Cerebellar cortex (tissue), 1 donor: ENCODE results near the gene PTPRM.

Source experiments
- DNase-seq: peaks from one replicate; pipeline ENCODE4 v3.0.0-alpha.2; 2015; ENCODE audit warnings: low spot score

PTPRM gene

DNA sequence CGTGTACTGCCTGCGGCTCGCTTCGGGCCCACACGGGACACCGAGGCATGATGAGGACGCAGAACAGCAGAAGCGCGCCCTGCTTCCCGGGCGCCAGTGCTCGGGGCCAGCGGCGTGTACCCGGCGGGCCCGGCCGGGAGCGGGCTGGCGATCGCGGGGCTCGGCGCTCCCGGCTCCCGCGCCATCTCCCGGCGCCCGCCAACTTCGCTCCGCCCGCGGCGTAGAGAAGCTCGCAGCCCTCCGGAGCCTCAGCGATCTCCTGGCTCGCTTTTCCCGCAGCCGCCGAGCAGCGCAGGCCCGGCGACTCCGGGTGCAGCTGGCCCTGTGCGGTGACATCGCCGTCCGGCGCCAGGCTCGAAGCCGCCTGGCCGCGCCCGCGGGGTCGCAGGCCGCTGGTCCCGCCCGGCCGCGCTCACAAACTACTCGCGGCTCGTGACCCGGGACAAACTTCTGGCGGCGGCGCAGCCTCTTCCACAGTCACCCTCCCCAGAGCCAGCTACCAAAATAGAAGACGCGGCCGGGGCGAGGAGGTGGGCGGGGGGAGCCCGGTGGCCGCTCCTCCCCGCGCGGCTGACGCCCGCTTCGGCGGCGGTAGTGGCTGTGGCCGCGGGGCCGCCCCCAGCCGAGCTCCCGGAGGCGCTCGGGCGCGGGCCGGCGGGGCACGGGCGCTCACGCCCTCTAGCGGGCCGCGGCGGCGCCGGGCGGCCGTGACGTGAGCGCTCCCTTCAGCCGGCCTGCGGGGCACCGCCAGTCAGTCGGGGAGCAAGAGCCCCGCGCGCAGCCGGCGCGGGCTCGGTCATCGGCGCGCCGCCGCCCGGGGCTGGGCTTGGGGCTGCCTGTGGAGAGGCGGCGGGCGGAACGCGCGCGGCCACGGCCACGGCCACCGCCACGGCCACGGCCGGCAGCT is at the start of gene PTPRM:
Gene PTPRM, plus strand, starts transcription at position 750 of the 907 bp plus-strand sequence. CDS start 503 bp downstream, outside the sequence.
- DNase-seq: peak; percentile 10

DNA sequence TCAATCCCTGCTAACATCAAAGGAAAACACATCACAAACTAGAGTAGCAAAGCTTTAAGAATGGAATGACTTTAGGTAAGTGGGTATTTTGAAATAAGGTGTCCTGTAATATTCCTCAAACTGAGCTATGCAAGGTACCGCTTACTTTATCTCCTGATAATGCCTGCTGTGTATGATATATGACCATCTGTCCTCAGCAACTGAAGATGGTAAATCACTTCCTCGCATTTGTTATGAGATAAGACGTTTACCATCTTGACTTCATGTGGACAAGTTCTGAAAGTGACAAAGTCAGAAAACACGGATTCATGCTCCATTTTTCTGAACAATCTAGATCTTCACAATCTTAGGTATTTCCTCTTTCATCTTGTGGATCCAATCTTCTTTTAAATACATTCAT is 49.3 kb upstream of the PTPRM start:
- DNase-seq: no peak

DNA sequence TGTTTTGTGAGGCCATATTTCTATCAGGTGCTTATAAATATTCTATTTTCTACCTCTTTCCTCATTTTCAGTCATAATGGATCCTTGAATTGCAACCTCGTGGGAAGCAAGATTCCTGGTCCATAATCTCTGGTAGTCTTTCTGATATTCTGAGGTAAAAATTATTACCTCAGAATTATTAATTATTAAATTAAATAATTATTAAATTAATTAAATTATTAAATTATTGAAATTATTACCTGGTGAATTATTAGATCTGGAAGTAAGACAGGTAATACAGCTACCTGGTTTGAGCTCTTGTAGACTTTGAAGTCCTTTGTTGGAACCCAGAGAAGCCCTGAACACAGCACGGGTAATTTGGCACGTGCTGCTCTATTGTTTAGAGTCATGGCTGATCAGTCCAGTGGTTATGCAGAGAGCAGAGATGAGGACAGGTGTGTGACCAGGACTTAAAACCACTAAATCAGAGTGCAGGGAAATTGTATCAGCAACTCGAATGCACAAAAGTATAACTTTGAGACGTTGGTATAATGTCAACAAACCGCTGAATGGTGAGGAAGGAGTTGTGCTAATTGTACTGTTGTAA is 46.8 kb upstream of the PTPRM start:
- DNase-seq: no peak

DNA sequence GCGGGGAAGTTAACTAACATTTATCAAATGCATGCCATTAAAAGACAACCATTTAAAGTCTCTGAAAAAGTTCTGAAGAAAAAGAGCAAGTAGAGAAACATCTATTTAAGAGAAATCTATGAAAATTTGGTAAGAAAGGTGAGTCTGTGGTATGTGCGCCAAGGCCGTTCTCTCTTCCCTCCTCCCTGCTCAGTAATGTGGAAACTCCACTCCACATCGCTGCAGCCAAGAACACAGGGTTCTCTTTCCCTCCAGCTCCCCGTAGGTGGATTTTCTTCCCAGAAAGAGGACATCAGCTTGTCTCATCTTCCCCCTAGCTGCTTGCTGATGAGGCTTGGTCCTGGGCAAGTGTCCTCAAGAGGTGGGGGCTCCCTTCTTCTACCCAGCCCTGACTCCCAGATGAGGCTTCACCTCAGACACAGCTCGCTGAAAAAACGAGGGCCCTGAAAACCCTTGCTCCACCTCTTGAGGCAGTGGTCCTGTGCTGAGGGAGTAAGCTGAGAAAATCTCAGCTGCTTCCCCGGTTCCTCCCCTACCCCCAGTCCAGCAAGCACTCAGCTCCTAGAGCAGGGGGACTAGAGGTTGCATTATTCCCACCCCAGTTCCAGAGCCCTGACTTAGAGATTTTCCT is 45.8 kb upstream of the PTPRM start:
- no peak for DNase-seq

DNA sequence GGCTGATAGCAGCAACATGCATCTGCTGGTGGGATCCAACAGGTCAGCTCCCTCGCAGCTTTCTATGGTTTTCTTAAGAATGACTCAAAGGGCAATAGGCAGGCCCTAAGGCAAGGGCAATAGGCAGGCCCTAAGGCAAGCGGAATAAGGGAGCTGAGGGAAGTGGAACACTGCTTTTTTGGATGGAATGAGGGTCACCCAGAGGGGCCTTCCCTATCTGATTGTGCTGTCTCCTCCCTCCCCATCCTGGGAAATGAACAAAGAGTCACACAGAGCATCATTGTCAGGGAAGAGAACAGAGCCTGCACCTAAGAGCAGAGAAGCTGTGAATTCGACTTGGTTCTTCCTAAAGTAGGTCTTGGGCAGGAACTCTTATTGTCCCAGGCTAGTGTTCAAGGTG is 43.3 kb upstream of the PTPRM start:
- no peak for DNase-seq

DNA sequence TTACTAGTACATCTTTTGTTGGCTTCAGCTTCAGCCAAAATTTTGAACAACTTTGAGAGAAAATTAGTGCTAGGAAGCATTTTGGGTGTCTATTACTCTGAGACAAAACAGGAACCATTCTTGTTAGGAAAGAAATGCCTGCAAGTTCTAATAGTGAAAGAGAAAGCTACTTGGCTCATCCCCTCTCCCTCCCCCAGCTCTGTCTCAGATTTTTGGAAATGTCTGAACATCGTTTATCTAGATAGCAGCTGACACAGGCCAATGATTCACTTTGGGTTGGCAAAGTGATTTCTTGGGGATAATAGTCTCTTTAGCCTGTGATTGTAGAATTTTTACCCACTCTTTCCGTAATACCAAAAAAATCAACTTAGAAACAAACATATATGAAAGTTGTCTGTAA is 42.3 kb upstream of the PTPRM start:
- DNase-seq: no peak

DNA sequence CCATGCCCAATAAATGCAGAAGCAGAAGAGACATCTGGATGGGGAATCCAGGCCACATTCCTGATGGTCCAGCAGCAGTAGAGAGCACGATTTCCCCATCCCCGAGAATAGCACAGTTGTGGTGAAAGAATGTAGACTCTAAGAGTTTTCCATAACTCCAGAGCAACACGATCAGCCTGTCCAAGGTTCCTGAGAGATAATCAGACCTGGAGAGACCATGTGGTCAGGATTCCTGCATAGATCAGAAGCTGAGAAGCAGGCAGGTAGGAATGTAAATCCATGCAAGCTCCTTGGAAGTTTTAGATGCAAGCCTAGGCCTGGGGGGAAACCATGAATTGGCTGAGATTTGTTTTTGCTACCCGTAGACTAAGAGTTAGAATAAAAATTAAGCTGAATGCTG is 34.2 kb upstream of the PTPRM start:
- no peak for DNase-seq

DNA sequence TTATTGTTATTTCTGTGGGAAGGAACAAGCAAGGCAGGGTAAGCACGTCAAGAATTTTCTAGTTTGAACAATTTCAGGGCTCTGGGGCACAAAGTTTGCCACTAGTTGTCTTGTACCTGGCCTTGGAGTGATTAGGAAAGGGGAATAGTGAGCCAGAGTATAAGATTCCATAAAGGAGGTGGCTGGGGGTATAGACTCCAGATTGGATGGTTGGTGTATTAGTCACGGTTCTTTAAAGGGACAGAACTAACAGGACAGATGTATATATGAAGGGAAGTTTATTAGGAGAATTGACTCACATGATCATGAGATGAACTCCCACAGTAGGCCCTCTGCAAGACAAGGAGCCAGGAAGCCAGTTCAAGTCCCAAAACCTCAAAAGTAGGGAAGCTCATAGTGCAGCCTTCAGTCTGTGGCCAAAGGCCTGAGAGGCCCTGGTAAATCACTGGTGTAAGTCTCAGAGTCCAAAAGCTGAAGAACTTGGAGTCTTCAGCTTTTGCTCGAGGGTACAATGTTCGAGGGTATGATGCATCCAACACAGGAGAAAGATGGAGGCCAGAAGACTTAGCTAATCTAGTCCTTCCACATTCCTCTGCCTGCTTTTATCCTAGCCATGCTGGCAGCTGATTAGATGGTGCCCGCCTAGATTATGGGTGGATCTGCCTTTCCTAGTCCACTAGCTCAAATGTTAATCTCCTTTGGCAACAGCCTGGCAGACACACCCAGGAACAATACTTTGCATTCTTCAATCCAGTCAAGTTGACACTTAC is 31.5 kb upstream of the PTPRM start:
- DNase-seq: no peak

DNA sequence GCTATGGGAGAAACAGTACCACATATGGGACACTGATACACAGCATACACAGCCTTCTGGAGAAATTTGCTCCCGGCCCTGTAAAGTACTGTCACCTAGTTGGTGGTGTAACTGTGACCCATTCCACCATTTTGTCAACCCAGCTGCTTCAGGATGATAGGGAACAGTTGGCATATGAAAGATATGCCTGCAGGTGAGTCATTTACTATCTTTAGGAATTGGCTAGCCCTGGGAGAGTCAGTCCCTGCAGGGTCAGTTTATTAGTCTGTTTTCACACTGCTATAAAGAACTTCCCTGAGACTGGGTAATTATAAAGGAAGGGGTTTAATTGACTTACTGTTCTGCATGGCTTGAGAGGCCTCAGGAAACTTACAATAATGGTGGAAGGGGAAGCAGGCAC is 30.0 kb upstream of the PTPRM start:
- no peak for DNase-seq

DNA sequence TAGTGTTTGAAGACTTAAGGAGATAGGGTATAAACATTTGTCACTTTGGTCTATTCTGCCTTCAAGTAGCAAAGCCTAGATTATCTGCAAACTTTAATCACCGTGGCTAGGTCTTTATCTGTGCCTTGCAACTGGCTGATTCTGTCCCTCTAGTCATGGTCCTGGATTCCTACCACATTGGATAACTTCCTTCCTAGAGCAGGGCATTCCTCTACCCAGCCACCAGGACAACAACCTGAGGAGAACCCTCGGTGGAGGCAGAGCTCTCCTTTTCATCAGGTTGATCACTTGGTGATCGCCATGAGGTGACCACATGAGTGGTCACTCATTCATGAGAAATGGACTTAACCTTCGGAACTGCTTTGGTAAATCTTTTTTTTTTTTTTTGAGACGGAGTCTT is 25.3 kb upstream of the PTPRM start:
- no peak for DNase-seq

DNA sequence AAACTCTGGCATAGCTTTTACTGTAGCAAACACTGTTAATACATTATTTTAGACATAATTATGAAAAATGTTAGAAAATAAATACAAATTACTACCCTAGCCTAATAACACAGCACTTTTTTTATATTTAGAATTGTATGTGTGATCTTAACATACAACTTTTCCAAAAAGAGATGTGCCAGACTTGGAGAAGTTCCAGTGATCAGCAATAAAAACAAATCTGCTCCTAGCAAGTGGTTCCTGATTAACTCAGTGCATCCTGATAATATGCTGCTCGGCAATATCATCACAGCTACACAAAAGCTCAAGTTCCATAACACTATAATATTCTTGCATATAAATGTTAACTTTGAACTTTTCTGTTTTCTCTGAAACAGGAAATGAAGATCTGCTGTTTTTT is 22.4 kb upstream of the PTPRM start:
- DNase-seq: no peak

DNA sequence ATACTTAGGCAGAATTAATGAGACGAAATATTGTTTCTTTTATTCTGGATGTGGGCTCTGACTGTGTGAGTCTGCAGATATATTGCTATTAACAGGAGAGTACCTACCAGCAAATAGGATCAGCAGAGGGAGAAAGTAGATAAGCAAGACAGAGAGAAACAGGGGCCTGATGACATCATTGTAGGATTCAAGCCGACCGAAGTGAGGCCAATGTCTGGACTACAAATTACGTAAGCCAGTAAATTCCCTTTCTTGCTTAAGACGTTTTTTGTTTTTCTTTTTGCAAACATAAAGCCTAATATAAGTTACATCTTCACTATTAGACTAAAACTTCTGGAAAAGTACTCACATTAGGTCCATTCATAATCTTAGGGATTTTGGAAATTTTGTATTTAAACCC is 21.4 kb upstream of the PTPRM start:
- DNase-seq: no peak

DNA sequence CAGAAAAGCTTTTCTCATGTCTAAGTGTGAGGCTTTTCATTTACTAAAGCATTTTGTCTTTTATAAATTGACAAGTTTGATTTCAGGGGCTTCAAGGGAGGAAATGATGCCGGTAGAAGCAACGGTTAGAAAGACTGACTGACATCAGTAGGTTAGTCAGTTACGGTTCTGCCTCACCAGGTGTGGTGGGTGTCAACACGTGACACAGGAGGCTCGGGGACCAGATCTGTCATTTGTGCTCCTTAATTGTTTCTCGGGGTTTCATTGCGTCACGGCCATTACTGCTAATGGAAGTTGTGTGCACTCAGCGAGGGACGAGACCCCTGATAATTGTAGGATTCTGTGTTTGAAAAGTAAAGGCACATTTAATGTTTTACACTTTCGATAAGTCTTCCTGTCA is 18.9 kb upstream of the PTPRM start:
- DNase-seq: no peak

DNA sequence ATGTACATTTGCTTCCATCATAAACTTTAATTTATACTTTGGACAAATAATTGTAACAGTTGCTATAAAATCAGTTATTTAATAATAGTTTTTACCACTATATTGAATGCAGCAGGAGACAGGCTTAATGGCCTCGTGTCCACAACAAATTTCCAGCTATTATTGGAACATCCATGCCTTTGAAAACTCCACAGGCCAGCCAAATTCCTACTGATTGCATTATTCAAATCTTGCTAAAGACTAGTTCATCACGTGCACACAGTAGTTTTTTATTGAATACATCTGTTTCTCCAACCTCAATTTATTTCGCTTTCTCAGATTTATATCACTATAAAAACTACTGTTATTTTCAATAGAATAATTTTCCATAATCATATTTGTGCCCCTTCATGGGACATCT is 18.4 kb upstream of the PTPRM start:
- DNase-seq: no peak

DNA sequence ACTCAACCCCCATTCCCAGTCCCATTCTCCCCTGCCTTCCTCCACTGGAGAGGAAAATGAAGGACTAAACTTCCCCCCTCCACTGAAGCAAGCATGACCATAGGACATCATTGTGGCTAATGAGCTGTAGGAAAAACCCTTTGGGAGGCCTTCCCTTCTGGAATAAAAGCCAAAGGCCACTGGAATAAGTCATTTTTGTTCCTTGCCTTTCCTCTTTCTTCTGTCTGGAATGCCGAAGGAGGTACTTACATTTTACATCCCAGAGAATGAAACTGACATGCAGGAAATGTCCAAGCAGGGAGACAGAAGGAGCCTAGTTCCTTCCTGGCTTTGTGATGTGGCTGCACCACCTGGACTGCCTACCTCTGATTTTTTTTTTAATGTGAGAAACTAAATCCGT is 9.1 kb upstream of the PTPRM start:
- no peak for DNase-seq

DNA sequence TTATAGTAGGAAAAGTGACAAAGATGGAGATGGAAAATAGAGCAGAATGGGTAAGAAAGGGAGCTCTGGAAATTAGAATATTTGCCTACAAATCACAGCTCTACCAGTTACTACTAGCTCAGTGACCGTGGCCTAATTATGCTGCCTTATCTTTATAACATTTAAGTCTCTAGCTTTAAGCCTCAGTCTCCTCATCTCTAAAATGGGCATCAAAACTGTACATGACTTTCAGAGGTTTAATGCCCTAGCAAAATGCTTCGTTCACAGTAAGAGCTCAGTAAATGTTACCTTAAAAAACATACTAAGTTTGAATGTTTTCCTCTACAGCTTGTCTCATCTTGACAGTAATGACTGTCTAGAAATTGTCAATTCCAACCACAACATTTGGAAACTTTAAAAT is 8.3 kb upstream of the PTPRM start:
- DNase-seq: no peak

DNA sequence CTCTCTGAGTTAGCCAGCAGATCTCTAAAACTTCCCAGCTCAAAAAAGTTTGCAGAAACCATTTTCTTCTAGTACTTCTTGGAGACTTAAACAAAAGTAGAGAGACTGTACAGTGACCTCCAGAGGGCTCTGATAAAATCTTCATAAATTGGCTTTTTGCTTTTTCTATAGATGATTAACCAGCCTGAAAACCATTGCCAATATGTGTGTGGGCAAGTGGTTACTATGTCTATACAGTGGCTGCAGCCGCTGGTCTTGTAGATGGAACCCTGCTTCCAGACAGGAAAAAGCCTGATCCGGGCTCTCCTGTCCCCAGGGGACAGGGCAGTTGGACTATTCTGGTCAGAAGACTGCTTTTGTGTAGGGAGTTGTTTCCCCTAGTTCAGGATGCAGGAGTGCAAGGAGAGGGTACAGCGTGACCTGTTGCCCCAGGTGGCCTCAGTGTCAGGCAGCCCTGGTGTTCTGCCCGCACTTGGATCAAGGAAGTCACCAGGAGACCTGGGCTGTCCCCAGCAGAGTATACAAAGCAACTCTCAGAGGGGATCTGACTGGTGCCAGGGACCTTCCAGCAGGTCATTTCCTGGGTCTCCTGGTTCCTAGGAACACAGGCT is 7.3 kb upstream of the PTPRM start:
- DNase-seq: no peak

DNA sequence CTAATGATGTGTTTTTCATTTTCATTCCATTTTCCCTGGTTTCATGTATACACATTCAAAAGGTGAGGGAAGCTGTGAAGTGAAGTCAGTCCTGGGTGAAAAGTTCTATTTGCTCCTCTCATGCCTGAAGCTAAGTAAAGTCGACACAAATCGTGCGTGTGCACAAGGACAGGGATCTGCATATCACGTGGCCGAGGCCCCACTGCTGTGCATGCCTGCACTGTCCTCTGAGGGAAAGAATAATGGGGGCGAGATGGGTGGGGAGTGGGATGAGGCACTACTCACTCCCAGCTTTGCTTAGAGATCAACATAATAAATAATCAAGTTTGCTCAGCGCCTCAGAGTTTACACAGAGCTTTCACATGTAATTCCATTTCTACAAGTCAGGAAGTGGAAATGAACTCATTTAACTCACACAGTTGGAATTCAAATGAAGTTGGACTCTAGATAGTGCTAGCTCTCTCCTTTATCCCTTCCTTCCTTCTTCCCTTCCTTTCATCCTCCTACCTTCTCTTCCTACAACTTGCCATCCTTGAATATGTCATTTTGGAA is 5.1 kb upstream of the PTPRM start:
- no peak for DNase-seq

DNA sequence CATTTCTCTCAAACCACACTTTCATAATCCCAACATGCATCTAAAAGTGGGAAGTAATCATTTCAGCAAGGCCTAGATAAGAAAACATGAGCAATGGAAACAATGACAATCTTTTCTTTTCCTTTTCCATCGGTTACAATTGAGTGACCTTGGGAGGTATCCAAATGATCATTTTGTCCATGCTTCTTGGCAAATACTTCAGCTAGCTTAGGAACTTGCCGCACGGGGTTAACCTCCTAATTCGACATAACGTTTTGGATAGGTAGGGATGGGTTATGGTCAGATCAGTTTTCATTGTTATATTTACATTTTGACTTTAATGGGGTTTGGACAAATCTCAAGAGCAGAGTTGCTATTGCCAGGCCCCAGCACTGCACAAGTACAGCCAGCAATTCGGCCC is 4.6 kb upstream of the PTPRM start:
- no peak for DNase-seq

DNA sequence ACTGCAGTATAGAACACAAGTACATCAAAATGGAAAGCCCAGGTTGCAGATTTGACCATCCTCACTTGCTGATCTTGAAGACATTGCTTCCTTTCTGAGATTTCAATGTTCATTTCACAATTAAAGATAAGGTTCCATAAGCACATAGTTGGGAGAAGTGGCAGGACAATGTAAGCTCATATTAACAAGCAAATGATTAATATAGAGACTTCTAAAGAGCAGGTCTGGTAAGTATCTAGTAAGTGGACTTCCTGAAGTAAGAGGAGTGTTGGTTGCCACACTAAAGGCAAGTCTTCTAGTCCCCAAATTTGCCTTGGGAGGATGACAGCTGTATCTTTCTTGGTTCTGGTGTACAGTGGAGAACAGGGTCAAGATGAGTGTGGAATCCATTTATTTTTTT is 1.4 kb upstream of the PTPRM start:
- no peak for DNase-seq

DNA sequence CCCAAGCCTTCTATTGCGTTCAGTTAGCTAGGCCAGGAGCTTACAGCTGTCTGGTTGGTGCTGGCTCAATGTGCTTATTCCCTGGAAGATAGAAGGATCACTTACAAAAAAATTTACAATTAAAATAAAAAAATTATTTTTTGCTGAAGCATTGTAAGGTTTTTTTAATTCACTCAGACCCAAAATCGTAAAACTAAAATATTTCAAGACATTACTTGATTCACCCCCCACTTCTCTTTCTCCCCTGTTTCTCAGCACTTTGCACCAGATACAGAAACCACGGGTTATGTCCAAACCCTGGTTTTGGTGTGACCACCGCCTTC is 911 bp upstream of the PTPRM start:
- no peak for DNase-seq
